A204.1 (cell line): Measurements from ENCODE around the gene SORCS2.
"Not testable (repeated sequence)": the region's sequence is repeated elsewhere in the genome, so short reads cannot be mapped to it uniquely, and the experiment has no call there.

ENCODE experiments used
- FAIRE-seq: peaks from 2 replicates; lab custom pipeline; 2012; peaks lifted over from hg19 to GRCh38; lab: Jason Lieb, UNC

The SORCS2 gene

DNA sequence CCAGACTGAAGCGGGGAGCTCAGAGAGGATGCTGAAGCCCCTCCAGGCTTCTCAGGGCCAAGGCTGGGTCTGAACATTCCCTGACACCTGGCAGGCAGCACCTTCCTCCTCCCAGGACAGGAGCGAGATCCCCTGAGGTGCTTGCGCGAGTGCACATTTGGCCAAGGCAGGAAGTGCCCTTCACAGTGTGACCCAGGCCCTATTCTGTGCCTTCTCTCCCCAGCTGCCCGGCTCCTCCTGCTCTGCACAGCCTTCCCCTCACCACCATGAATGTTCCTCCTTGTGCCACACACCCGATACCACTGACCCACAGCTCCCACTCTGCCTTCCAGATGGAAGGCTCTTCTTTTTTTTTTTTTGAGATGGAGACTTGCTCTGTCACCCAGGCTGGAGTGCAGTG is 259.5 kb downstream of the SORCS2 start:
- no peak for FAIRE-seq

DNA sequence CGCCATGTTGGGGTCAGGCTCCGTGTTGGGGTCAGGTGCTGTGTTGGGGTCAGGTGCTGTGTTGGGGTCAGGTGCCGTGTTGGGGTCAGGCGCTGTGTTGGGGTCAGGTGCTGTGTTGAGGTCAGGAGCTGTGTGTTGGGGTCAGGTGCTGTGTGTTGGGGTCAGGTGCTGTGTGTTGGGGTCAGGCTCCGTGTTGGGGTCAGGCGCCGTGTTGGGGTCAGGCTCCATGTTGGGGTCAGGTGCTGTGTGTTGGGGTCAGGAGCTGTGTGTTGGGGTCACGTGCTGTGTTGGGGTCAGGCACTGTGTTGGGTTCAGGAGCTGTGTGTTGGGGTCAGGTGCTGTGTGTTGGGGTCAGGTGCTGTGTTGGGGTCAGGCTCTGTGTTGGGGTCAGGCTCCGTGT is 260.5 kb downstream of the SORCS2 start:
- not testable (repeated sequence) for FAIRE-seq

DNA sequence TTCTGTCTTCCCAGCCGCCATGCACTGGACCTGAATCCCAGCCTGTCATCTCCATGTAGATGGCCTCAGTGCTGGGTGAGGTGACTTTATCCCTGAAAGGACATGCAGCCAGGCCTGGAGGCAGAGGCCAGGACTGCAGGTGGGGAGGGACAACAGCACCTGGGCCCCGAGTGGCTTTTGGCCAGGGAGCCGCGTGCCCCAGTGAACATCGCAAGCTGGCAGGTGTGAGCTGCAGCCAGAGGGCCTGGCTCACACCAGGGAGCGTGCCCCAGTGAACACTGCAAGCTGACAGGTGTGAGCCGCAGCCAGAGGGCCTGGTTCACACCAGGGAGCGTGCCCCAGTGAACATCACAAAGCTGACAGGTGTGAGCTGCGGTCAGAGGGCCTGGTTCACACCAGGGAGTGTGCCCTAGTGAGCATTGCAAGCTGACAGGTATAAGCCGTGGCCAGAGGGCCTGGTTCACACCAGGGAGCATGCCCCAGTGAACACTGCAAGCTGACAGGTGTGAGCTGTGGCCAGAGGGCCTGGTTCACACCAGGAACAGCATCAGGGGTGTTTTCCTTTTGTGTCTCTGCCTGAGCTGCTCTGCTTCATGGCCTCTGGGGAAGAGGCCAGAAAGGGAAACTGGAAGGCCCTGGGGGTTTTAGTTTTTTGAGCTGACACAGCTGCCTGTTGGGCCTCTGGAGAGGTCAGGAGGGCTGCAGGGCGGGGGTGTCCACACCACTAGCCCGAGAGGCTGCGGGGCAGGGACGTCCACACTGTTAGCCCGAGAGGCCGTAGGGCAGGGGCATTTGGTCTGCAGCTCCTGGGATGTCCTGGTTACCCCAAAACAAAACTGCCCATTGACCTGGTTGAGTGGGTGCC is 265.1 kb downstream of the SORCS2 start:
- no peak for FAIRE-seq

DNA sequence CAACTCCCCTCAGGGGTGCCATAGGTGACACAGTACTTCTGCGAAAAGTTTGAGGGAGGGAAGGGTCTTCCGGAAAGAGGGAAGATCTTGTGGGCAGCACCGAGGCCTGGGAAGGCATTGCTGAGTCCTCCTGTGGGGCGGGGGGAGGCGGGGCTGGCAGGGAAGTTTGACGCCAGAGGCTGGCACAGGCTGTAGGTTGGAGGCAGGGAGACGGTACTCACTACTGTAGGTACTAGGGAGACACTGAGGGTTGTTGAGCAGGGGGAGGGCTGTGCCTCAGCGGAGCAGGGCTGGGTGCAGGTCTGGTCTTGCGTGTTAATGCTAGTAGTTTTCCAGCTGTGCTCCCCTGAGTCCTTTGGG is 265.7 kb downstream of the SORCS2 start:
- no peak for FAIRE-seq

DNA sequence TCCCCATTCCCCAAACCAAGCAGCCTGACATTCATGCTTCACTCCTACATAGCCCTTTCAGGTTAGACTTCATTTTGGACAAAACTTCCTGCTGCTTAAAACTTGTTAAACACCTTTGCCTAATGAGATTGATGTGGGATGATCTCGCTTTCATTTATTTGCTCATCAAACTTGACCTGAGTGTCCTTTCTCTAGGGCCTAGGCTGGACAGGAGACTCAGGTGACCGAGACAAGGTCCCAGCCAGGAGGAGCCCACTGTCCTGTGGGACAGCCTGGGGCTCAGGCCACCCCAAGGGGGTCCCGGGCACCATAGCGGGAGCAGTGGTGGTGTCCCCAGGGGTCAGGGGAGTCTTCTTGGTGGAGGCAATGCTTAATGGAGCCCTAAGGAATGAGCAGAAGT is 266.1 kb downstream of the SORCS2 start:
- FAIRE-seq: no peak

DNA sequence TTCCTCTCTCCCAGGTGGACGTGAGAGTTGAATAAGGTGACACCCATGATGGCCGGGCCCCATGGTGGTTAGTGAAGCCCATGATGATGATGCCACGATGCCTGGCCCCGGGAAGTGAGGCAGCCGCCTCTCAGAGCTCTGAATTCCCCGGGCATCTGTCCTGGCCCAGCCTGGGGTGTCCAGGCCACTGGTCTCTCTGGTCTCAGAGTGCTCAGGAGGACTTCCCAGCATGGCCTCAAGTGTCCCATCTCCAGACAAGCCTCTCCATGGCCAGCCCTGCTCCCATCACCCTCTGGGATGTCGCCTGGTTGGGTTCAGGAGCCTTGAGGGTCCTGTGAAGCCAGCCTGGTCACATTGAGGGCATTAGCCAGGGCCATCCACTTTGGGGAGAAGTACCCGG is 267.1 kb downstream of the SORCS2 start:
- FAIRE-seq: no peak

- FAIRE-seq: no peak
Observed at GRCh38 chr4:7460566-7460965, 268.2 kb downstream of the SORCS2 start.

DNA sequence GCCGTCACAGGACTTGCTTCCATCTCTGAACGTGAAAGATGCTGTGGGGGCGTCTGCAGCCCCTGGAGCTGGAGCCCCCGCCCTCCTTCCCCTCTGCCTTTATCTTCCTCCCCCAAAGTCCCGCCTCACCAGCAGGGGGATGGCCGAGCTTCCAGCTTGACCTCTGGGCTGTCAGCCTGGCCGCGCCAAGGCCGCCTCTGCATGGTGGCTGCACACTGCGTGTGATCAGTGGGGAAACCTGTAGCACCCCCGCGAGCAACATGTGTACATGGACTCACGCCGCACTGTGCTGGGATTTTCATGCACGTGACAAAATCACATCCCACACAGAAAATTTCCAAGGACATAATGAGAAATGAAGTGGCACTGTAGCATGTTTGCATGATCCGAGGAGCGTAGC is 268.9 kb downstream of the SORCS2 start:
- FAIRE-seq: no peak

GRCh38 chr4:7462509-7462971 is 270.2 kb downstream of the SORCS2 start:
- FAIRE-seq: no peak

DNA sequence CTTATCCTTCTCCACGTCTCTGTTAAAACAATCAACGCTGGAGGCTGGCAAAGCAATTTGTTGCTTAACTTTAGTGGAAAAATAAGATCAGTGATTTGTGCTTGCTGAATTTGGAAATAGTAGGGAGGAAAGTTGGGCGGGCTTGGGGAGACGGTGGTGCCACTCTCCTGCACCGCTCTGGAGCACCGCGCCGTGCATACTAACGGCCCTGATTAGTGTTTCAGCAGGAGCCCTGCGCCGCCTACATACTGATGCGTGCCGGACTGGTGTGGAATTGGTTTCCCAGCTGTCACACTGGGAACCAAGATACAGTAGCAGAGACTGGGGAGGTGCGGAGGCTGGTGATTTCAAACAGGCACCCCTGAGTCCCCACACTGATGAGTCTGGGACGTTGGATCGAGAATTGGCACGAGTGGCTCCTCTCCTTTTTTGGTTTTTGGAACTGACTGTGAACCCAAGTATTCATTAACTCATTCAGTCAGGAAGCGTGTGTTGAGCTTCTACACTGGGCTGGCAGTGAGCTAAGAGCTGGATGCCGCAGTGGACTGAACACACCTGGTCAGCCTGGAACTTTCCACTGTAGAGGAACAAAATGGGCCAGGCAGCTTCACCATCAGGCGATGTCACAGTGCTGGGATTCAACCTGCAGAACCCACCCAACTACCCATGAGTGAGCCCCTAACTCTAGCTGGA is 271.4 kb downstream of the SORCS2 start:
- no peak for FAIRE-seq

- no peak for FAIRE-seq
Observed at GRCh38 chr4:7464259-7464655, 271.9 kb downstream of the SORCS2 start.

GRCh38 chr4:7465017-7465416 is 272.7 kb downstream of the SORCS2 start:
- FAIRE-seq: no peak

GRCh38 chr4:7466215-7466614 is 273.9 kb downstream of the SORCS2 start:
- no peak for FAIRE-seq

- no peak for FAIRE-seq
Observed at GRCh38 chr4:7466904-7467303, 274.6 kb downstream of the SORCS2 start.

- FAIRE-seq: no peak
Observed at GRCh38 chr4:7467471-7467870, 275.1 kb downstream of the SORCS2 start.

DNA sequence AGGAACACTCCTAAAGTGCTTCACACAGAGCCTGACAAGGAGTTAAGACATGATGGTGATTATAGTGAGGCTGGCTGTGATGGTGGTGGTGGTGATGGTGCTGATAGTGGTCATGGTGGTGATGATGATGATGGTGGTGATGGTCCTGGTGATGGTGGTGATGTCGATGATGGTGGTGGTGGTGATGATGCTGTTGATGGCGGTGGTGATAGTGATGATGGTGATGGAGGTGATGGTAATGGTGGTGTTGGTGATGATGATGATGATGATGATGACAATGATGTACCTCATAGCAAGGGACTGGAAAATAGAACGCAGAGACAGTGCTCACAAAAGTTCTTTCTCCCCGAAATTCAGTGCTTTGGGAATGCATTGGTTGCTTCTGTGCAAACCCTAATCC is 276.7 kb downstream of the SORCS2 start:
- no peak for FAIRE-seq

DNA sequence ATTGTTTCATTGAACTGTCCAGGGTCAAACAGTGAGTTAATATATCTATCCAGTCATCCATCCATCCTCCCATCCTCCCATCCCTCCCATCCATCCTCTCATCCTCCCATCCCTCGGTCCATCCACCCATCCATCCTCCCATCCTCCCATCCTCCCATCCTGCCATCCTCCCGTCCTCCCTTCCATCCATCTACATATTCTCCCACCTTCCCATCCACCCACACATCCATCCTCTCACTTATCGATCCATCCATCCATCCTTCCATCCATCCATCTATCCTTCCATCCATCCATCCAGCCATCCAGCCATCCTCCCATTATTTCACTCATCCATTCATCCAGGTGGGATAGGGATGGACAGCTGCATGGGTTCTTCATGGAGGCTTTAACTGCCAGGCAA is 277.8 kb downstream of the SORCS2 start:
- FAIRE-seq: no peak

- FAIRE-seq: no peak
Observed at GRCh38 chr4:7470522-7471128, 278.3 kb downstream of the SORCS2 start.

DNA sequence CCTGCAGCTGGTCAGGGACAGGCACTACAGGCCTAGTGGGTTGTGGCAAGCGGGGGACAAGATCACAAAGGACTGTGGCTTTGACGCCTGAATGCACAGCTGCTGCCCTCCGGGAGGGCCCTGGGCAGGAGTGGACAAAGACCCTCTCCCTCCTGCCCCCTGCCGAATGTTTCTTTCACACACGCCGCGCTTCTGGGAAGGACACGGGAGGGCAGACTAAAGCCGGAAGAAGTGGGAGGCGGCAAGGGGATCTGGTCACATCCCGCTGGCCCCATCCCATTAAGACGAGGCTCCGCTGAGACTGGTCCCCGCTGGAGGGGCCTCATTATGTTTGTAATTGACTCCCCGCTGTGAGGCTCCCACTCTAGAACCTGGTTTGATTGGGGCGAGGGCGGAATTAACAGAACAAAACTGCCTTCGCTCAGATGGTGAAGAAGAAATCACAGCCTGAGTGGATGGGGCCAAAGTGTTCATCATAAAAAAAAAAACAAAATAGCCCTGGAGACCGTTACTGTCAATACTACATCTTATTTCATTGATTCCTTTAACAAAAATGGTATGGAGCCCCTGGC is 280.2 kb downstream of the SORCS2 start:
- FAIRE-seq: no peak

DNA sequence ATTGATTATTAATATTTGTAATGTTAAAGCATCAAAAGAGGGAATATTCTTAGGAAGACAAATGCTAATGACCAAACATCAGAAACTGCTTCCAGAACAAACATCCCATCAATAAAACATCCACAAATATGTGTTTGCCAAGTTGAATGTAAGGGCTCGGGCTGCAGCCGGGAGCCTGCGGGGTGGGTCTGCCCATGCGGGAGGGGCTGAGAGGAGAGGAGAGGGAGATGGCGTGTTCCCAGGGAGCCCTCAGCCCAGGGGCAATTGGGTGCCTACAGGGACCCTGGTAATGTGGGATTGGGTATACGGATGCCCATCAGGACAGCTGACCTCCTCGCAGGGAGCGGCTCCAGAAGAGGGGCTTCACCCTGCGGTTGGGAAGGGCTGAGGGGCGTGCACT is 280.7 kb downstream of the SORCS2 start:
- FAIRE-seq: no peak

DNA sequence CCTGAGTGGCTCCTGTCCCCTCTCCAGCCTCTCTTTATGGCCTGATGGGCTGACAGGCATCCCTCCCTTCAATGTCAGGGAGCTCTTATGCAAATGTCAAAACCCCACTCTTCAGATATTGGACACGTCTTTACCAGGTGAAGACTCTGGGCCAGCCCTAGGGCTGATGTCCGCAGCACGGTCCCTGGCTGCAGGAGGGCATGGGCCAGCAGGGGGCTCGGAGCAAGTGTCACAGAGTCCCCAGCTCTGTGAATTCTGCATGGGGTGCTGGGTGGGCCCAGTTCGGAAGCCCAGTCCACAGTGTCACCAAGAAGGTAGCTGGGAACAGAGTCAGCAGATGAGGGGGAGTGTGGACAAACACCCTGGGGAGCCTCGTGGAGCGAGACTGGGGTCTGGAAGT is 282.0 kb downstream of the SORCS2 start:
- no peak for FAIRE-seq

- FAIRE-seq: no peak
Observed at GRCh38 chr4:7475207-7475606, 282.9 kb downstream of the SORCS2 start.

GRCh38 chr4:7476820-7477219 is 284.5 kb downstream of the SORCS2 start:
- no peak for FAIRE-seq
